WTC11 (cell line): ENCODE results near the gene VDAC1. TPM values are rescaled to one million over a fixed set of nuclear protein-coding genes. Genes with fewer than 3 reads are reported as not detected.
A peak's percentile ranks its signal among the peaks of the same experiment; 100 is the strongest.

ENCODE experiments used
- ATAC-seq: fragments of 200-7000 bp; cut with Tn5 transposase; 2 replicates; pipeline ENCODE4 v1.10.0; 2021; ENCODE audit warnings: mild to moderate bottlenecking, moderate library complexity
- CTCF ChIA-PET: fragments of 300-600 bp; sonication (Branson Sonifier 250); formaldehyde crosslinking; loops from one replicate; lab custom pipeline; 2021; ENCODE audit warnings: antibody characterized with exemption; lab: Charles Lee
- POLR2A ChIA-PET: fragments of 350-600 bp; sonication (Branson Sonifier 250); formaldehyde crosslinking; loops from one replicate; lab custom pipeline; 2021; ENCODE audit warnings: antibody characterized with exemption; lab: Charles Lee
- DNase-seq: peaks from one replicate; pipeline ENCODE4 v3.0.0; 2021; ENCODE audit warnings: low spot score
- H3K27ac Mint-ChIP-seq: 2 replicates; pipeline ENCODE4 v1.8.0; 2021; ENCODE audit warnings: mixed read lengths
- H3K27me3 Mint-ChIP-seq: 2 replicates; pipeline ENCODE4 v1.8.0; 2021; ENCODE audit warnings: low read depth, mild to moderate bottlenecking, moderate library complexity, mixed read lengths
- H3K36me3 Mint-ChIP-seq: 2 replicates; pipeline ENCODE4 v1.8.0; 2021; ENCODE audit warnings: mixed read lengths
- H3K4me1 Mint-ChIP-seq: 2 replicates; pipeline ENCODE4 v1.8.0; 2022; ENCODE audit warnings: mixed read lengths
- H3K4me3 Mint-ChIP-seq: 2 replicates; pipeline ENCODE4 v1.8.0; 2021; ENCODE audit warnings: mild to moderate bottlenecking, moderate library complexity, mixed read lengths
- H3K9me3 Mint-ChIP-seq: 2 replicates; pipeline ENCODE4 v1.8.0; 2021; ENCODE audit warnings: mixed read lengths
- ELF4 ChIP-seq: sonication (generic); formaldehyde crosslinking; IDR thresholded peaks from 2 replicates; pipeline ENCODE4 v1.8.1; 2022; ENCODE audit warnings: low read depth, mild to moderate bottlenecking, moderate library complexity, missing genetic modification reagents
- FOXP1 ChIP-seq: sonication (generic); formaldehyde crosslinking; IDR thresholded peaks from 2 replicates; pipeline ENCODE4 v1.8.0; 2022; ENCODE audit warnings: missing genetic modification reagents, mild to moderate bottlenecking, moderate library complexity, borderline replicate concordance
- GABPB1 ChIP-seq: sonication (generic); formaldehyde crosslinking; IDR thresholded peaks from 2 replicates; pipeline ENCODE4 v1.8.1; 2023; ENCODE audit warnings: mild to moderate bottlenecking, missing genetic modification reagents
- IRF2 ChIP-seq: sonication (generic); formaldehyde crosslinking; IDR thresholded peaks from 2 replicates; pipeline ENCODE4 v1.8.0; 2022; ENCODE audit warnings: low read depth, missing genetic modification reagents, borderline replicate concordance
- NFE2L1 ChIP-seq: sonication (generic); formaldehyde crosslinking; IDR thresholded peaks from 2 replicates; pipeline ENCODE4 v1.8.1; 2023; ENCODE audit warnings: missing genetic modification reagents
- NR1H2 ChIP-seq: sonication (generic); formaldehyde crosslinking; IDR thresholded peaks from 2 replicates; pipeline ENCODE4 v1.9.0; 2021; ENCODE audit warnings: mild to moderate bottlenecking, moderate library complexity, missing genetic modification reagents
- PRRX2 ChIP-seq: fragments of 250-450 bp; sonication (Bioruptor Pico); IDR thresholded peaks from 2 replicates; pipeline ENCODE4 v1.8.0; 2021; ENCODE audit warnings: mild to moderate bottlenecking
- RELA ChIP-seq: sonication (generic); formaldehyde crosslinking; IDR thresholded peaks from 2 replicates; pipeline ENCODE4 v1.8.1; 2022; ENCODE audit warnings: missing genetic modification reagents, mild to moderate bottlenecking, borderline replicate concordance
- TEAD1 ChIP-seq: sonication (generic); formaldehyde crosslinking; IDR thresholded peaks from 2 replicates; pipeline ENCODE4 v1.8.0; 2022; ENCODE audit warnings: mild to moderate bottlenecking, missing genetic modification reagents
- ZBTB21 ChIP-seq: sonication (generic); formaldehyde crosslinking; IDR thresholded peaks from 2 replicates; pipeline ENCODE4 v1.8.1; 2023; ENCODE audit warnings: mild to moderate bottlenecking, missing genetic modification reagents, borderline replicate concordance
- ZNF263 ChIP-seq: sonication (generic); formaldehyde crosslinking; IDR thresholded peaks from 2 replicates; pipeline ENCODE4 v1.8.1; 2022; ENCODE audit warnings: low read depth, mild to moderate bottlenecking, moderate library complexity, missing genetic modification reagents
- total RNA-seq: library from RNA; stranded (reverse); gene quantifications from 3 replicates; pipeline ENCODE4 v1.2.3, GENCODE V29; 2021
- TF ChIP-seq, protein P1 (sequence below): sonication (generic); formaldehyde crosslinking; IDR thresholded peaks from 2 replicates; pipeline ENCODE4 v1.8.0; 2022; ENCODE audit warnings: mild to moderate bottlenecking, missing genetic modification reagents
- TF ChIP-seq, protein P2 (sequence below): sonication (generic); formaldehyde crosslinking; IDR thresholded peaks from 2 replicates; pipeline ENCODE4 v1.8.0; 2022; ENCODE audit warnings: mild to moderate bottlenecking, missing genetic modification reagents
- TF ChIP-seq, protein P3 (sequence below): fragments of 250-450 bp; sonication (Bioruptor Pico); IDR thresholded peaks from 2 replicates; pipeline ENCODE4 v1.9.0; 2021; ENCODE audit warnings: mild to moderate bottlenecking, borderline replicate concordance
- TF ChIP-seq, protein P4 (sequence below): sonication (generic); formaldehyde crosslinking; IDR thresholded peaks from 2 replicates; pipeline ENCODE4 v1.8.1; 2022; ENCODE audit warnings: mild to moderate bottlenecking, missing genetic modification reagents, moderate library complexity, borderline replicate concordance
- TF ChIP-seq, protein P5 (sequence below): sonication (generic); formaldehyde crosslinking; IDR thresholded peaks from 2 replicates; pipeline ENCODE4 v1.8.1; 2023; ENCODE audit warnings: mild to moderate bottlenecking, missing genetic modification reagents, moderate library complexity

Gene VDAC1
- total RNA-seq, 1 experiment from 2014 or later: 274 TPM

DNA sequence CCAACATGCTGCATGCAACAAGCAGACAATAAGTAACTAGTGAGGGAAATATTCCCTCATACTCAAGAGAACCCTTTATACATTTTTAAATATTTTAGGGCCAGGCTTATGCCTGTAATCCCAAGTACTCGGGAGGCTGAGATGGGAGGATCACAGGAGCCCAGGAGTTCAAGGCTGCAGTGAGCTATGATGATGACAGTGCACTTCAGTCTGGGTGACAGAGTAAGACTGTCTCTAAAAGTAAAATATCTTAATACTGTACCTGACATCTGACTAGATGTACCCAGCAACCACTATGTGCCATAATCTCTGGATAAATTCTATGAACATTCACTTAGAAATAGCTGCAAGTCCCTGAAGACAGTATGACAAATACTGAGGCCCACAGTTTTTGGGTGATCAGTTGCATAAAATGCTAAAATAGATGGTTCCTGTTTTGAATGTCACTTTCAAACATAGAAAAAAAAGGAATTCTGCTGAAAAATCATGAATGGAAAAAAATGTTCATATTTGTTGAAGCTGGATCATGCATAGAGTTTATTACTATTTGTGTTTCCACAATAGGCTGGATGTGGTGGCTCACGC lies 34.4 kb downstream of the VDAC1 start:
- Mint-ChIP-seq H3K27me3 (no peaks in the 10 kb centered on the region), H3K36me3 (peaks cover 37% of the 10 kb centered on the region), H3K4me1 (peaks cover 14% of the 10 kb centered on the region), H3K4me3 (no peak overlapping the region), H3K27ac (no peak overlapping the region), H3K9me3 (no peaks in the 10 kb centered on the region)
- POLR2A ChIA-PET: interaction anchor here (1.7 kb wide), 1 partner anchor 33 kb away, joined by 4 read pairs; no protein-coding TSS in a partner anchor
- TF ChIP-seq IRF2 (CRISPR knock-in tag) (no peak), ZBTB21 (CRISPR knock-in tag) (no peak), PRRX2 (CRISPR knock-in tag) (no peak)
- TF ChIP-seq, protein P1, sequence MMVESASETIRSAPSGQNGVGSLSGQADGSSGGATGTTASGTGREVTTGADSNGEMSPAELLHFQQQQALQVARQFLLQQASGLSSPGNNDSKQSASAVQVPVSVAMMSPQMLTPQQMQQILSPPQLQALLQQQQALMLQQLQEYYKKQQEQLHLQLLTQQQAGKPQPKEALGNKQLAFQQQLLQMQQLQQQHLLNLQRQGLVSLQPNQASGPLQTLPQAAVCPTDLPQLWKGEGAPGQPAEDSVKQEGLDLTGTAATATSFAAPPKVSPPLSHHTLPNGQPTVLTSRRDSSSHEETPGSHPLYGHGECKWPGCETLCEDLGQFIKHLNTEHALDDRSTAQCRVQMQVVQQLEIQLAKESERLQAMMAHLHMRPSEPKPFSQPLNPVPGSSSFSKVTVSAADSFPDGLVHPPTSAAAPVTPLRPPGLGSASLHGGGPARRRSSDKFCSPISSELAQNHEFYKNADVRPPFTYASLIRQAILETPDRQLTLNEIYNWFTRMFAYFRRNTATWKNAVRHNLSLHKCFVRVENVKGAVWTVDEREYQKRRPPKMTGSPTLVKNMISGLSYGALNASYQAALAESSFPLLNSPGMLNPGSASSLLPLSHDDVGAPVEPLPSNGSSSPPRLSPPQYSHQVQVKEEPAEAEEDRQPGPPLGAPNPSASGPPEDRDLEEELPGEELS: no peak
- TF ChIP-seq, protein P2, sequence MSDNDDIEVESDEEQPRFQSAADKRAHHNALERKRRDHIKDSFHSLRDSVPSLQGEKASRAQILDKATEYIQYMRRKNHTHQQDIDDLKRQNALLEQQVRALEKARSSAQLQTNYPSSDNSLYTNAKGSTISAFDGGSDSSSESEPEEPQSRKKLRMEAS (CRISPR knock-in tag): no peak
- ATAC-seq (no peak), DNase-seq (no peak)
- CTCF ChIA-PET: interaction anchor here (1.0 to 1.4 kb wide), 2 partner anchors 10 to 69 kb away, joined by 3 read pairs; no protein-coding TSS in a partner anchor

DNA sequence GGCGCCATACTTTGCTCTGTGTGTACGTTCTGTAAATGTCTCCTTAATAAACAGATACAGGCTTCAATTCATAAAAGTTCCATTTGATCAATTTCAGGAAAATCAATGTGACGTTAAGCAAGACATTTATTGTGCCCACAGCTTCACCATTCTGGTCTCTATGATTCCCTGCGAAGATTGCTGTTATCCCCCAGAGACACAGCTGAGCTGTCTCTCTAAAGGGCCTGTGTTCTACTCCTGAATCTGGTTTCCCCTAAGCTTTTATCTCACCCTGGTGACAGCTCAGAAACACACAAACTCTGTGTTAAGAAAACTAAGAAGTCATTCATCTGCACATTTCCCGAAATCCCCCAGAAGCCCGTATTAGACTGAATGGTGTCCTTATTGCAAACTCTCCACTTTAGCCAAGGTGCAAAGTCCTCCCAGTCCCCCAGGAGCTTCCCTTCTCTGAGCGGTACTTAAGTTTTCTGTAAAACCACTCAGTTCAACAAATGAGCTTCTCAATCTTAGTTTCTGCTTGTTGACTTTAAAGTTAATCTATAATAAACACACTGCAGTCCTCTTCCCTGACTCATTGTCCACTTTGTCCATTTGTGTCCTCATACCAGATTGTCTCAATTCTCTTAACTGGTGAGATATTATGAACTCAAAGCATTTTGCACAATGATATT lies 35.0 kb downstream of the VDAC1 start:
- TF ChIP-seq ELF4 (CRISPR knock-in tag): no peak
- TF ChIP-seq GABPB1: 0 out of 2 replicates have a peak, but pooled peaks have one; percentile 32
- TF ChIP-seq ZNF263 (CRISPR knock-in tag): no peak
- TF ChIP-seq, protein P3, sequence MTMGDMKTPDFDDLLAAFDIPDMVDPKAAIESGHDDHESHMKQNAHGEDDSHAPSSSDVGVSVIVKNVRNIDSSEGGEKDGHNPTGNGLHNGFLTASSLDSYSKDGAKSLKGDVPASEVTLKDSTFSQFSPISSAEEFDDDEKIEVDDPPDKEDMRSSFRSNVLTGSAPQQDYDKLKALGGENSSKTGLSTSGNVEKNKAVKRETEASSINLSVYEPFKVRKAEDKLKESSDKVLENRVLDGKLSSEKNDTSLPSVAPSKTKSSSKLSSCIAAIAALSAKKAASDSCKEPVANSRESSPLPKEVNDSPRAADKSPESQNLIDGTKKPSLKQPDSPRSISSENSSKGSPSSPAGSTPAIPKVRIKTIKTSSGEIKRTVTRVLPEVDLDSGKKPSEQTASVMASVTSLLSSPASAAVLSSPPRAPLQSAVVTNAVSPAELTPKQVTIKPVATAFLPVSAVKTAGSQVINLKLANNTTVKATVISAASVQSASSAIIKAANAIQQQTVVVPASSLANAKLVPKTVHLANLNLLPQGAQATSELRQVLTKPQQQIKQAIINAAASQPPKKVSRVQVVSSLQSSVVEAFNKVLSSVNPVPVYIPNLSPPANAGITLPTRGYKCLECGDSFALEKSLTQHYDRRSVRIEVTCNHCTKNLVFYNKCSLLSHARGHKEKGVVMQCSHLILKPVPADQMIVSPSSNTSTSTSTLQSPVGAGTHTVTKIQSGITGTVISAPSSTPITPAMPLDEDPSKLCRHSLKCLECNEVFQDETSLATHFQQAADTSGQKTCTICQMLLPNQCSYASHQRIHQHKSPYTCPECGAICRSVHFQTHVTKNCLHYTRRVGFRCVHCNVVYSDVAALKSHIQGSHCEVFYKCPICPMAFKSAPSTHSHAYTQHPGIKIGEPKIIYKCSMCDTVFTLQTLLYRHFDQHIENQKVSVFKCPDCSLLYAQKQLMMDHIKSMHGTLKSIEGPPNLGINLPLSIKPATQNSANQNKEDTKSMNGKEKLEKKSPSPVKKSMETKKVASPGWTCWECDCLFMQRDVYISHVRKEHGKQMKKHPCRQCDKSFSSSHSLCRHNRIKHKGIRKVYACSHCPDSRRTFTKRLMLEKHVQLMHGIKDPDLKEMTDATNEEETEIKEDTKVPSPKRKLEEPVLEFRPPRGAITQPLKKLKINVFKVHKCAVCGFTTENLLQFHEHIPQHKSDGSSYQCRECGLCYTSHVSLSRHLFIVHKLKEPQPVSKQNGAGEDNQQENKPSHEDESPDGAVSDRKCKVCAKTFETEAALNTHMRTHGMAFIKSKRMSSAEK (CRISPR knock-in tag): no peak
- TF ChIP-seq NFE2L1 (CRISPR knock-in tag): no peak
- TF ChIP-seq, all 79 proteins: peak for 1
- ChIA-PET CTCF (interaction anchor here (1.4 kb wide), 2 partner anchors 10 to 70 kb away, joined by 3 to 4 read pairs; no protein-coding TSS in a partner anchor), POLR2A (interaction anchor here (0.7 to 1.7 kb wide), 3 partner anchors 8 to 88 kb away, joined by 3 to 4 read pairs (median 3); no protein-coding TSS in a partner anchor)
- H3K27me3 Mint-ChIP-seq: no peaks in the 10 kb centered on the region
- DNase-seq (no peak), ATAC-seq (no peak)
- peak overlapping the region; percentile 86 for H3K4me3 Mint-ChIP-seq
- H3K27ac Mint-ChIP-seq: peak overlapping the region; percentile 91
- H3K9me3 Mint-ChIP-seq: no peaks in the 10 kb centered on the region
- peaks cover 30% of the 10 kb centered on the region for H3K36me3 Mint-ChIP-seq
- peaks cover 14% of the 10 kb centered on the region for H3K4me1 Mint-ChIP-seq

DNA sequence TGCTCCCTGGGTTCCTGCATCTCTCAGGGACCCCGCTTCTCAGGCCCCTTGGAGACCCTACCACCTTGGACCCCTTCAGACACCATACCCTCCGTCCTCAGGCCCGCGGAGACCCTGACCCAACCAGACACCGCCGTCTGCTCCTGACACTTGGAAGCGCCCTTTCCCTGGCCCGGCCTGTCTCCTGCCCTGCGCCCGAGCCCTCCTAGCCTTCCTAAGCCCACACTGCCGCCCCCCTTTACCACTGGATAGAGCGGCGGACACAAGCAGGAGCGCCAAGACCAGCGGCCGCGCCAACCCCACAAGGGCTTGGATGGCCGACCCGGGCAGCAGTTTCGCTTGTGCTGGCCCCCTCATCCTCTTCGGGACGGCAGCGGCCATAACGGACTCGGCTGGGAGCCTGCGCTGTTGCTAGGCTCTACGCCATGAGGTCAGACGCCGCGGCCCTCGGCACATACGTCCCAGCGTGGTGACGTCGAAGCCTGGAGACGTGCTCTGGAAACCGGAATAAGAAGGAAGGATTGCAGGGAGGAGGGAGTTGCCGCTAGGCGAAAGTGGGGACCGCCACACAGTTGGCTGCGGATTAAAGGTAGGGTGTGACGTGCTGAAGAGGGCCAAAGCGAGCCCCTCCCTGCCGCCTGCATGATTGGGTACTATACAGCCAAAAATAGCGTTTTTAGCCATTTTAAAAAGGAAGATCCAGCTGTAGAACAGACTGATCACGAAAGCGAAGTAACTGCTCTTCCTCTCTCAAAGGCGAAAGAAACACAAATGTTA lies 36.4 kb downstream of the VDAC1 start, which contains the start of gene C5orf15:
Gene C5orf15 (minus strand): TSS at position 422 of the 777 bp plus-strand sequence. CDS start 41 bp downstream, at position 381.
- POLR2A ChIA-PET: interaction anchor here (1.7 kb wide), 1 partner anchor 35 kb away, joined by 4 read pairs; no protein-coding TSS in a partner anchor
- TF ChIP-seq TEAD1 (CRISPR knock-in tag): peak; percentile 82; the same call in 1 of the 2 replicates
- TF ChIP-seq FOXP1 (CRISPR knock-in tag): peak; percentile 97; the same call in 1 of the 2 replicates
- TF ChIP-seq, protein P4, sequence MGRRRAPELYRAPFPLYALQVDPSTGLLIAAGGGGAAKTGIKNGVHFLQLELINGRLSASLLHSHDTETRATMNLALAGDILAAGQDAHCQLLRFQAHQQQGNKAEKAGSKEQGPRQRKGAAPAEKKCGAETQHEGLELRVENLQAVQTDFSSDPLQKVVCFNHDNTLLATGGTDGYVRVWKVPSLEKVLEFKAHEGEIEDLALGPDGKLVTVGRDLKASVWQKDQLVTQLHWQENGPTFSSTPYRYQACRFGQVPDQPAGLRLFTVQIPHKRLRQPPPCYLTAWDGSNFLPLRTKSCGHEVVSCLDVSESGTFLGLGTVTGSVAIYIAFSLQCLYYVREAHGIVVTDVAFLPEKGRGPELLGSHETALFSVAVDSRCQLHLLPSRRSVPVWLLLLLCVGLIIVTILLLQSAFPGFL (CRISPR knock-in tag): no peak
- TF ChIP-seq, protein P5, sequence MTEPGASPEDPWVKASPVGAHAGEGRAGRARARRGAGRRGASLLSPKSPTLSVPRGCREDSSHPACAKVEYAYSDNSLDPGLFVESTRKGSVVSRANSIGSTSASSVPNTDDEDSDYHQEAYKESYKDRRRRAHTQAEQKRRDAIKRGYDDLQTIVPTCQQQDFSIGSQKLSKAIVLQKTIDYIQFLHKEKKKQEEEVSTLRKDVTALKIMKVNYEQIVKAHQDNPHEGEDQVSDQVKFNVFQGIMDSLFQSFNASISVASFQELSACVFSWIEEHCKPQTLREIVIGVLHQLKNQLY (CRISPR knock-in tag): no peak
- TF ChIP-seq NR1H2 (CRISPR knock-in tag): no peak
- TF ChIP-seq ZBTB21 (CRISPR knock-in tag): peak; percentile 83; the same call in 1 of the 2 replicates
- no peak for TF ChIP-seq RELA (CRISPR knock-in tag)

More for the DNA sequence above, 36.4 kb downstream of the VDAC1 start, which contains the start of gene C5orf15:
- ATAC-seq (peak; percentile 94), DNase-seq (peak; percentile 87)
- no peaks in the 10 kb centered on the region for H3K27me3 Mint-ChIP-seq
- peak within 1 kb of the TSS; percentile 97 for H3K27ac Mint-ChIP-seq
- H3K4me3 Mint-ChIP-seq: peak within 1 kb of the TSS; percentile 86
- peaks cover 18% of the 10 kb centered on the region for H3K36me3 Mint-ChIP-seq
- peaks cover 14% of the 10 kb centered on the region for H3K4me1 Mint-ChIP-seq
- CTCF ChIA-PET: interaction anchor here (1.2 to 1.4 kb wide), 2 partner anchors 12 to 28 kb away, joined by 3 to 4 read pairs; no protein-coding TSS in a partner anchor
- no peaks in the 10 kb centered on the region for H3K9me3 Mint-ChIP-seq
